ENCODE data around the gene INPP5F. TPM values are rescaled to one million over a fixed set of nuclear protein-coding genes. Genes with fewer than 3 reads are reported as not detected.

The INPP5F gene
- total RNA-seq, 1 donor from 2014 or later = 15.3 TPM

- Histone ChIP-seq H3K36me3 (ENCODE audit: control insufficient read depth, insufficient read depth, low read length) (no peaks in the 10 kb centered on the region), H3K4me3 (ENCODE audit: low read depth, low read length) (no peak overlapping the region), H3K27me3 (ENCODE audit: control insufficient read depth, insufficient read depth, low read length) (no peaks in the 10 kb centered on the region)
- TF ChIP-seq CTCF (IDR thresholded peaks at IDR 0.05; ENCODE audit: insufficient read depth, low read length, poor library complexity, severe bottlenecking) = no peak
- no peak for DNase-seq (ENCODE audit: low read depth)
These were observed 86.8 kb downstream of the INPP5F start for GRCh38 chr10:119812684-119813083.

DNA sequence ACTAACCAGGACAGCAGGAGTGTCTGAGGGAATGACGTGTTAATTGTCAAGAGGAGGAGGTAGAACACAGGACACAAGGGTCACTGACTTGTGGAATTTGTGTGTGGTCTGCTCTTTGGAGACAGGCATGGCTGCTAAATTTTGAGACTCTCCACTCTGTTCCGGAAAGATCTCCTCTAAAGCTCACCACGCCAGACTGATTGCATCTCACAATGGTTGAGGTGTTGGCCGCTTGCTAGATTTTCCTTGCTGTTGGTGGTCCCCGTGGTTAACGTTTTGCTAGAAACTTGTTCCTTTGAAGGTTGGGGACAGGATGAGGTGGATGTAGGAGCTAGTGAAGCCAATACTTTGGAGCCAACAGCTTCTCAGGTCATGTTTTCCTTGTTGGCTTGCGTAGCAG lies 89.8 kb downstream of the INPP5F start:
- TF ChIP-seq CTCF (IDR thresholded peaks at IDR 0.05; ENCODE audit: insufficient read depth, low read length, poor library complexity, severe bottlenecking) = no peak
- Histone ChIP-seq H3K36me3 (ENCODE audit: control insufficient read depth, insufficient read depth, low read length) (no peaks in the 10 kb centered on the region), H3K4me3 (ENCODE audit: low read depth, low read length) (no peak overlapping the region), H3K27me3 (ENCODE audit: control insufficient read depth, insufficient read depth, low read length) (no peaks in the 10 kb centered on the region)
- no peak for DNase-seq (ENCODE audit: low read depth)

DNA sequence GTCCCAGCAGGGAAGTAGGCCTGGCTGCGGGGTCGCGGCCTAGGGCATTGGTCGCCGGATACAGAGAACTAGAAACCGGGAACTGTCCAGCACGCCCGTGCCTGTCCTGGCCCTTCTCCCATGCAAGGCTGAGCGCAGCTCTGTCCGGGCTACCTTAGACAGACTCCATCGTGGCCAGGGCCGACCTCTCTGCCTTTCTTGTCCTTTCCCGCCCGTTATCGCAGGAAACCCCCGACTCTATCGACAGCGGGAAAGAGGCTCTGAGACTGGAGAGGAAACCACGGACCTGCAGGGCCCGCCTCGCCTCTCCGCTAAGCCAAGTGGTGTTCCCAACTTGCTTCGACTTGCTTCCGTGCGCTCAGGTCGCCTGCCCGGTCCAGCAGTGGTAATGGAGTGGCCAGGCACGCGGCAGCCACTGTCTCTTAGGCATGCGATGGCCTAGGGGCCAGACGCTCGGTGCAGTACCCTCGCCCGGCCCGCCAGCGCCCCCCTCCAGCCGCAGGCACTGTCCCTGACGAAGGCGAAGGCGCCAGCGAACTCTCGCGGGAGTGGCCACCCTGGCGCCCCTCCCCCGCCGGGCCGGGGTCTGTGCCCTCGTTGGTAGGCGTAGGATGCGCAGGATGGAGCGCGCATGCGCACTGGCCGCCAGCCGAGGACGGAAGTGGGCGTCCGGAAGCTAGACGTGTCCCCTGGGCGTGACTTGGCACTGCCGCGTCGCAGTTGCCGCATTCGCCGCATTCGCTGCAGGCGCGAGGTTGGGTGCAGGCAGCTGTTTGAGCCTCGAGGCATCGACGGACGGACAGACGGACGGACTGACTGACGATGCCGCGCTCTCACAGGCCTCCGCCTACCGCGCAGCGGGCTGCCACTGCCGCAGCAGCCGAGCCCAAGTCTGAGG lies 92.4 kb downstream of the INPP5F start:
- no peak for TF ChIP-seq CTCF (IDR thresholded peaks at IDR 0.05; ENCODE audit: insufficient read depth, low read length, poor library complexity, severe bottlenecking)
- DNase-seq (ENCODE audit: low read depth) = no peak
- H3K36me3 ChIP-seq (ENCODE audit: control insufficient read depth, insufficient read depth, low read length) = no peaks in the 10 kb centered on the region
- H3K4me3 ChIP-seq (ENCODE audit: low read depth, low read length) = peak overlapping the region; percentile 44
- no peaks in the 10 kb centered on the region for H3K27me3 ChIP-seq (ENCODE audit: control insufficient read depth, insufficient read depth, low read length)

- TF ChIP-seq CTCF (IDR thresholded peaks at IDR 0.05; ENCODE audit: insufficient read depth, low read length, poor library complexity, severe bottlenecking) = no peak
- H3K36me3 ChIP-seq (ENCODE audit: control insufficient read depth, insufficient read depth, low read length) = no peaks in the 10 kb centered on the region
- no peak for DNase-seq (ENCODE audit: low read depth)
- no peaks in the 10 kb centered on the region for H3K27me3 ChIP-seq (ENCODE audit: control insufficient read depth, insufficient read depth, low read length)
- peak overlapping the region; percentile 44 for H3K4me3 ChIP-seq (ENCODE audit: low read depth, low read length)
These were observed 93.0 kb downstream of the INPP5F start for GRCh38 chr10:119818889-119819270.

GRCh38 chr10:119821182-119821581 lies 95.3 kb downstream of the INPP5F start:
- DNase-seq (ENCODE audit: low read depth) = no peak
- Histone ChIP-seq H3K27me3 (ENCODE audit: control insufficient read depth, insufficient read depth, low read length) (no peaks in the 10 kb centered on the region), H3K36me3 (ENCODE audit: control insufficient read depth, insufficient read depth, low read length) (no peaks in the 10 kb centered on the region), H3K4me3 (ENCODE audit: low read depth, low read length) (no peak overlapping the region)
- no peak for TF ChIP-seq CTCF (IDR thresholded peaks at IDR 0.05; ENCODE audit: insufficient read depth, low read length, poor library complexity, severe bottlenecking)

DNA sequence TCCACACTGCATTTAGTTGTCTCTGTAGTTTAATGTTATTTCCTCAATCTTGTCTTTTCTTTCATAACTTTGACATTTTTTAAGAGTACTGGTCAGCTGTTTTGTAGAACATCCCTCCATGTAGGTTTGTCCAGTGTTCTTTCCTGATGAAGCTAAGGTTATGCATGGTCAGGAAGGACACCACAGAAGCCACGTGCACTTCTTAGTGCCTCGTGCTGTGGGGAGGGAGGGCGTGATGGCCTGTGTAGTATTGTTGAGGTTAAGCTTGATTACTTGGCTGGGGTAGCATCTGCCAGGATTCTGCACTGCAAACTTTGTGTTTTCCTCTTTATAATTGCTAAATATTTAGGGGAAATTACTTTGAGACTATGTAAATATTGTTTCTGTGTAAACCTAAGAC lies 98.4 kb downstream of the INPP5F start:
- DNase-seq (ENCODE audit: low read depth) = no peak
- no peak for TF ChIP-seq CTCF (IDR thresholded peaks at IDR 0.05; ENCODE audit: insufficient read depth, low read length, poor library complexity, severe bottlenecking)
- H3K36me3 ChIP-seq (ENCODE audit: control insufficient read depth, insufficient read depth, low read length) = no peaks in the 10 kb centered on the region
- H3K4me3 ChIP-seq (ENCODE audit: low read depth, low read length) = no peak overlapping the region
- H3K27me3 ChIP-seq (ENCODE audit: control insufficient read depth, insufficient read depth, low read length) = no peaks in the 10 kb centered on the region
